Smooth muscle cell (in vitro differentiated cells): ENCODE results near the gene NIM1K. TPM values are rescaled to one million over a fixed set of nuclear protein-coding genes. Genes with fewer than 3 reads are reported as not detected.

Experiments
- DNase-seq: peaks from one replicate; lab custom pipeline; 2025; ENCODE audit not compliant: unreplicated experiment; lab: John Stamatoyannopoulos, UW
- H2AFZ ChIP-seq: fragments of 200-600 bp; sonication (generic); 2 replicates; pipeline ENCODE4 v1.6.0; 2016; ENCODE audit warnings: antibody characterized with exemption, low read depth, mild to moderate bottlenecking
- H3F3A ChIP-seq: fragments of 200-600 bp; sonication (generic); 2 replicates; pipeline ENCODE4 v1.6.0; 2017; ENCODE audit warnings: antibody characterized with exemption, low read depth
- H3K27ac ChIP-seq: fragments of 200-600 bp; sonication (generic); 2 replicates; pipeline ENCODE4 v1.5.1; 2016; ENCODE audit warnings: low read depth, mild to moderate bottlenecking
- H3K27me3 ChIP-seq: fragments of 200-600 bp; sonication (generic); 2 replicates; pipeline ENCODE4 v1.6.1; 2016; ENCODE audit warnings: low read depth, mild to moderate bottlenecking
- H3K36me3 ChIP-seq: fragments of 200-600 bp; sonication (generic); 2 replicates; pipeline ENCODE4 v1.5.1; 2016; ENCODE audit warnings: low read depth
- H3K4me1 ChIP-seq: fragments of 200-600 bp; sonication (generic); 2 replicates; pipeline ENCODE4 v1.5.1; 2016; ENCODE audit warnings: low read depth
- H3K4me2 ChIP-seq: fragments of 200-600 bp; sonication (generic); 2 replicates; pipeline ENCODE4 v1.6.0; 2016; ENCODE audit warnings: mild to moderate bottlenecking
- H3K4me3 ChIP-seq: fragments of 200-600 bp; sonication (generic); 2 replicates; pipeline ENCODE4 v1.5.1; 2016; ENCODE audit warnings: mild to moderate bottlenecking
- H3K79me2 ChIP-seq: fragments of 200-600 bp; sonication (generic); 2 replicates; pipeline ENCODE4 v1.6.0; 2016; ENCODE audit warnings: low read depth, mild to moderate bottlenecking
- H3K9ac ChIP-seq: fragments of 200-600 bp; sonication (generic); 2 replicates; pipeline ENCODE4 v1.6.0; 2016; ENCODE audit warnings: low read depth
- H3K9me3 ChIP-seq: fragments of 200-600 bp; sonication (generic); replicated peaks from 2 replicates; pipeline ENCODE4 v1.5.1; 2016; ENCODE audit warnings: low read depth
- H4K20me1 ChIP-seq: fragments of 200-600 bp; sonication (generic); 2 replicates; pipeline ENCODE4 v1.6.0; 2016; ENCODE audit warnings: low read depth
- WGBS: methylation state at CpG from one replicate; pipeline ENCODE4 v1.1.7; 2016; ENCODE audit warnings: low lambda C conversion rate; 5-methylcytosine and 5-hydroxymethylcytosine counted together
- polyA plus RNA-seq: library from polyadenylated mRNA; unstranded; fragments of >200 nt; fragmentation: Nextera tagmentation; extraction: Ambion mirVana; gene quantifications from 2 replicates; pipeline ENCODE4 v1.2.1, GENCODE V29; 2016
- total RNA-seq: library from RNA; depleted of rRNA; stranded (reverse); fragments of >200 nt; gene quantifications from 2 replicates; pipeline ENCODE4 v1.2.3, GENCODE V29; 2014
- TF ChIP-seq, protein P1 (sequence below): fragments of 200-600 bp; sonication (generic); IDR thresholded peaks from 2 replicates; pipeline ENCODE4 v1.5.1; 2017; ENCODE audit warnings: borderline replicate concordance, mild to moderate bottlenecking, antibody characterized with exemption; ENCODE audit not compliant: insufficient read depth, poor library complexity, severe bottlenecking

Gene NIM1K
- total and polyA plus RNA-seq, 2 experiments from 2014 or later = 0.17 to 0.54 TPM

DNA sequence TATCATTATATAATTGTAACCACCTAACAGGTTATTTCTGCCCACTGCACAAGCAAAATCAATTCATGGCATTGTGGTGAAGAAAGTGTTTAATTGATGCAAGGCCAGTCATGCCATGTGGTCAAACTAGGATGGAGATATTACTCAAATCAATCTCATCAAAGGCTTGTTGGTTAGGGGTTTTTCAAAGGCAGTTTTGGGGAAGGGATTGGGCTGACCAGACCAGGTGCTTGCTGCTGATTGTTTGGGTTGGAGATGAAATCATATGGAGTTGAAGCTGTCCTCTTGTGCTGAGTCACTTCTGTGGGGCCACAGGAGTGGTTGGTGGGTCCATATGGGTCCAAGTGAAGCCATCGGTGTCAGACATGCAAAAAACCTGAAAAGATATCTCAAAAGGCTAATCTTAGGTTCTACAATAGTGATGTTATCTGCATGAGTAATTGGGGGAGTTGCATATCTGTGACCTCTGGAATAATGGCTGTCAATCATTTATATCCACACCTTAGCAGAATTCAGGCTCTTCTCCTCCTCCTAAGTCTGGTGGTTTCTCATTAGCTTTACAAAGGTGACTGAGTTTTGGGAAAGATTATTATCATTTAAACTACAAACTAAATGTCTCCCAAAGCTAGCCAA lies 76.3 kb downstream of the NIM1K start:
- no peaks in the 10 kb centered on the region for H3K36me3 ChIP-seq
- no peaks in the 10 kb centered on the region for H3K27me3 ChIP-seq
- H3K4me2 ChIP-seq = no peak overlapping the region
- H3K27ac ChIP-seq = no peak overlapping the region
- no peaks in the 10 kb centered on the region for H3K9me3 ChIP-seq
- no peak overlapping the region for H3K4me3 ChIP-seq
- no peak for DNase-seq
- H4K20me1 ChIP-seq = no peaks in the 10 kb centered on the region
- no peak overlapping the region for H3K9ac ChIP-seq
- H3K79me2 ChIP-seq = no peaks in the 10 kb centered on the region
- no peaks in the 10 kb centered on the region for H3F3A ChIP-seq
- 79% methylated on average over 1 of the region's 1 CpG for WGBS
- TF ChIP-seq, protein P1, sequence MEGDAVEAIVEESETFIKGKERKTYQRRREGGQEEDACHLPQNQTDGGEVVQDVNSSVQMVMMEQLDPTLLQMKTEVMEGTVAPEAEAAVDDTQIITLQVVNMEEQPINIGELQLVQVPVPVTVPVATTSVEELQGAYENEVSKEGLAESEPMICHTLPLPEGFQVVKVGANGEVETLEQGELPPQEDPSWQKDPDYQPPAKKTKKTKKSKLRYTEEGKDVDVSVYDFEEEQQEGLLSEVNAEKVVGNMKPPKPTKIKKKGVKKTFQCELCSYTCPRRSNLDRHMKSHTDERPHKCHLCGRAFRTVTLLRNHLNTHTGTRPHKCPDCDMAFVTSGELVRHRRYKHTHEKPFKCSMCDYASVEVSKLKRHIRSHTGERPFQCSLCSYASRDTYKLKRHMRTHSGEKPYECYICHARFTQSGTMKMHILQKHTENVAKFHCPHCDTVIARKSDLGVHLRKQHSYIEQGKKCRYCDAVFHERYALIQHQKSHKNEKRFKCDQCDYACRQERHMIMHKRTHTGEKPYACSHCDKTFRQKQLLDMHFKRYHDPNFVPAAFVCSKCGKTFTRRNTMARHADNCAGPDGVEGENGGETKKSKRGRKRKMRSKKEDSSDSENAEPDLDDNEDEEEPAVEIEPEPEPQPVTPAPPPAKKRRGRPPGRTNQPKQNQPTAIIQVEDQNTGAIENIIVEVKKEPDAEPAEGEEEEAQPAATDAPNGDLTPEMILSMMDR = no peak
- no peaks in the 10 kb centered on the region for H3K4me1 ChIP-seq
- H2AFZ ChIP-seq = no peak overlapping the region

DNA sequence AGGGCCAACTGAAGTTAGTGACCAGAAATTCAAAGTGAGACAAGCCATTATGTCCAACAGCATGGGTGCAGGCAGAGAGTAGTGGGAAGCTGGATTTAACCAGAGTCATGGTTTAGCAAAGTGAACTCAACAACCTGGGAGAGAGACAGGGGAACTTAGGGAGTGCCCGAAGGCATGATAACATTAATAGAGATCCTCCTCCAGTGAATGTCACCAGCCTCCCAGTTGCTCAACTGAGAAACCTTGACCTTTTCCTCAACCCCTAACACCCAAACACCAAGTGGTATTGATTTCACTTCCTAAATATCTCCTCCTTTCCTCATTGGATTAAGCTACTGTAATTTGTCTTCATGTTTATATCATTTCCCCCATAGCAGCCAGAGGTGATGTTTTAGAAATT lies 78.6 kb downstream of the NIM1K start:
- no peak overlapping the region for H3K27ac ChIP-seq
- no peak overlapping the region for H3K4me2 ChIP-seq
- no peaks in the 10 kb centered on the region for H3K36me3 ChIP-seq
- H4K20me1 ChIP-seq = no peaks in the 10 kb centered on the region
- no peaks in the 10 kb centered on the region for H3K9me3 ChIP-seq
- no peak overlapping the region for H3K9ac ChIP-seq
- H3F3A ChIP-seq = no peaks in the 10 kb centered on the region
- no peaks in the 10 kb centered on the region for H3K27me3 ChIP-seq
- H2AFZ ChIP-seq = no peak overlapping the region
- WGBS = 96% methylated on average over 1 of the region's 1 CpG
- DNase-seq = no peak
- no peak overlapping the region for H3K4me3 ChIP-seq
- TF ChIP-seq, protein P1 = no peak
- H3K79me2 ChIP-seq = no peaks in the 10 kb centered on the region
- H3K4me1 ChIP-seq = peaks cover 6% of the 10 kb centered on the region

DNA sequence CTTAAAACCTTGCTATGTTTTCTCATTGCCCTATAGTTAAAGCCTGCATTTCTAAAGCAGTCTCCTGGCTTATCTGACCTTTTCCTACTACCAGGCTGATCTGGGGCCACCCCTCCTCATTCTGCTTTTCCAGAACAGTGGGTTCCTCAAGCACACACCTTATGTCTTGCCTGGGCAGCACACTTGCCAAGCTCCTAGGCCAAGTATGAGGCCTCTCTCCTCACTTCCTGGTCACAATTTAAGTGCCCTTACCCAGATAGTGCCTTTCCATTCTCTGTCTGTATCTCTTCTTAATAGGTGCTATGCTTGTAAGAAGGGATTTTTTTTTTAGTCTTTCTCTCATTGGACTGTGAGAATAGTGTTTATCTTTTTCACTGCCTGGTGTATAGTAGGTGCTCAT lies 81.5 kb downstream of the NIM1K start:
- no peaks in the 10 kb centered on the region for H3K36me3 ChIP-seq
- DNase-seq = no peak
- H3F3A ChIP-seq = no peaks in the 10 kb centered on the region
- H3K9ac ChIP-seq = no peak overlapping the region
- no peaks in the 10 kb centered on the region for H3K9me3 ChIP-seq
- no peaks in the 10 kb centered on the region for H4K20me1 ChIP-seq
- no peak overlapping the region for H3K4me3 ChIP-seq
- H3K79me2 ChIP-seq = no peaks in the 10 kb centered on the region
- H3K4me2 ChIP-seq = no peak overlapping the region
- no peak overlapping the region for H2AFZ ChIP-seq
- TF ChIP-seq, protein P1 = no peak
- H3K27me3 ChIP-seq = no peaks in the 10 kb centered on the region
- H3K27ac ChIP-seq = no peak overlapping the region
- peaks cover 6% of the 10 kb centered on the region for H3K4me1 ChIP-seq

DNA sequence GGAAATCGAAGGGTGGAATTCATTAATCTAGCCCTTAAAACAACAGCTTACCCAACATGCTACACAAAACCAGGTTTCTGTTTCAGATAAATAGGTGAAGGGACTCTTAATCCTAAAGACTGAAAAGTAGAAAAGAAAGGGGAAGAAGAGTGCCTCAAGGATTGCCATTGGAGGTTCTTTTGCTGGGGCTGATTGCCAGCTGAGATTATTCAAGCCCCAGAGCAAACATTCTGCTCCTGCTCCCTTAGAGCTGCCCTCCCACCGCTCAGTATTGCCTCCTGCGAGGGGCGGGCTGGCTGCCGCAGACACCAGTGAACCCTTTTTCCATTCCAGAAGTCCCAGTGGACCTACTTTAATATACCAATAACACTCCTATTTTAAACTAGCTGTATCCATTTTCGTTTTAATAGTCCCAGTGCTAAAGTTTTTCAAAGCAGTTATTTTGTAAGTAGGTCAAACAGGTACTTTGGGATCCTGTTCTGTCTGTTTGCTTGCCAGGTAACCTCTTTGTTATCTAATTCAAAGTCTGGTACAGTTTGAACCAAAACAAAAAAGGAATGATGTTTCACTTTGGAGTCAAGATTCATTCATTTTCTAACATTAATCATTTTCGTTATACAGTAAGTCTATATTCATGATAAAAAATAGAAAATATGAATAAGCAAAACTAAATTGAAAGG lies 82.5 kb downstream of the NIM1K start:
- Histone ChIP-seq H3K27ac (no peak overlapping the region), H3K27me3 (no peaks in the 10 kb centered on the region), H3K4me3 (no peak overlapping the region), H4K20me1 (no peaks in the 10 kb centered on the region), H2AFZ (no peak overlapping the region), H3K9me3 (no peaks in the 10 kb centered on the region), H3K4me1 (peaks cover 6% of the 10 kb centered on the region), H3K79me2 (no peaks in the 10 kb centered on the region), H3K4me2 (no peak overlapping the region), H3F3A (no peaks in the 10 kb centered on the region), H3K9ac (no peak overlapping the region), H3K36me3 (no peaks in the 10 kb centered on the region)
- TF ChIP-seq, protein P1 = no peak
- 68% methylated on average over 7 of the region's 7 CpGs for WGBS
- DNase-seq = no peak
